HG03103 (cell line): Measurements from ENCODE around the gene SLX4.

Experiments used
- ATAC-seq: cut with Tn5 transposase; IDR thresholded peaks from one replicate; pipeline ENCODE4 v1.9.1; 2021; ENCODE audit warnings: low read depth; ENCODE audit not compliant: unreplicated experiment

The SLX4 gene

GRCh38 chr16:3583303-3584038, 27.9 kb downstream of the SLX4 start:
- no peak for ATAC-seq

GRCh38 chr16:3582276-3583165, 28.9 kb downstream of the SLX4 start:
- no peak for ATAC-seq

GRCh38 chr16:3581392-3581791, 30.0 kb downstream of the SLX4 start:
- no peak for ATAC-seq

- ATAC-seq = no peak
These were observed 30.7 kb downstream of the SLX4 start for GRCh38 chr16:3580686-3581085.

GRCh38 chr16:3580251-3580651, 31.2 kb downstream of the SLX4 start:
- no peak for ATAC-seq

- no peak for ATAC-seq
These were observed 31.6 kb downstream of the SLX4 start for GRCh38 chr16:3579776-3580175.

GRCh38 chr16:3578610-3579551, 32.5 kb downstream of the SLX4 start:
- ATAC-seq = peak; percentile 45

- no peak for ATAC-seq
These were observed 33.3 kb downstream of the SLX4 start for GRCh38 chr16:3578121-3578520.

- no peak for ATAC-seq
These were observed 34.1 kb downstream of the SLX4 start, which contains the start of gene NLRC3 for GRCh38 chr16:3577302-3577752. Gene NLRC3, minus strand, starts transcription at chr16:3577403. Its CDS starts 12,367 bp downstream, at chr16:3565036.

- no peak for ATAC-seq
These were observed 35.2 kb downstream of the SLX4 start for GRCh38 chr16:3576211-3576610.

GRCh38 chr16:3575491-3575890, 35.9 kb downstream of the SLX4 start:
- ATAC-seq = no peak

- ATAC-seq = no peak
These were observed 37.2 kb downstream of the SLX4 start for GRCh38 chr16:3574195-3574594.

GRCh38 chr16:3573146-3573815, 38.1 kb downstream of the SLX4 start:
- ATAC-seq = no peak

- ATAC-seq = no peak
These were observed 40.9 kb downstream of the SLX4 start for GRCh38 chr16:3570420-3571062.

- ATAC-seq = no peak
These were observed 41.6 kb downstream of the SLX4 start for GRCh38 chr16:3569851-3570250.

- no peak for ATAC-seq
These were observed 44.4 kb downstream of the SLX4 start for GRCh38 chr16:3566990-3567389.

- ATAC-seq = no peak
These were observed 46.6 kb downstream of the SLX4 start for GRCh38 chr16:3564889-3565141.

- no peak for ATAC-seq
These were observed 47.1 kb downstream of the SLX4 start for GRCh38 chr16:3564130-3564888.

GRCh38 chr16:3562914-3563480, 48.4 kb downstream of the SLX4 start:
- ATAC-seq = no peak
